ENCODE results near the gene PPP1R14C.

Gene PPP1R14C

DNA sequence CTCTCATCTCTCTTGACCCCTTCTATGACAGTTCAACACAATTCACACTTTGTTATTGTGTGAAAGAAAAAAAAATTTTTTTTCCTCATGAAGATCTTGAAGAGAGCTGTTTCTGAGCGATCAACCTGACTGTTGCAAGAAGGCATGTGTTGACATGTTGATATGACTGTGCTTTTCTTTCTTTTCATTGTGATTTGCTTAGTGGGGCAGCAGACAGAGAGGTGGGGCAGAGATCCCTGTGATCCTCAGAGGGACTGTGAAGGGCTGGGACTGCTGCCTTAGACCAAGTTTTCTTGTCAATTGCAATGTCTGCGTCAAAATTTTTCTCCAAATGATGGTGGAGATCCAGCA lies 155.2 kb downstream of the PPP1R14C start:
- H3K36me3 ChIP-seq (ENCODE audit: control insufficient read depth in 2 of 2, insufficient read depth in 2 of 2, low read length in 2 of 2): no peaks in the 10 kb centered on the region
- H3K4me1 ChIP-seq (ENCODE audit: control insufficient read depth, insufficient read depth, low read length): no peaks in the 10 kb centered on the region
- no peak overlapping the region for H3K27ac ChIP-seq (ENCODE audit: low read length)
- peaks cover 0 to 3% of the 10 kb centered on the region in 2 donors for H3K27me3 ChIP-seq (ENCODE audit: control insufficient read depth in 1 of 2, insufficient read depth in 2 of 2, low read length in 2 of 2)
- no peak overlapping the region for H3K4me3 ChIP-seq (ENCODE audit: low read length in 2 of 2)
- H3K9me3 ChIP-seq (ENCODE audit: control insufficient read depth in 2 of 2, low read length in 2 of 2): peaks cover 10 to 15% of the 10 kb centered on the region in 2 donors
- no peak overlapping the region for H3K9ac ChIP-seq (ENCODE audit: low read length in 2 of 2)

DNA sequence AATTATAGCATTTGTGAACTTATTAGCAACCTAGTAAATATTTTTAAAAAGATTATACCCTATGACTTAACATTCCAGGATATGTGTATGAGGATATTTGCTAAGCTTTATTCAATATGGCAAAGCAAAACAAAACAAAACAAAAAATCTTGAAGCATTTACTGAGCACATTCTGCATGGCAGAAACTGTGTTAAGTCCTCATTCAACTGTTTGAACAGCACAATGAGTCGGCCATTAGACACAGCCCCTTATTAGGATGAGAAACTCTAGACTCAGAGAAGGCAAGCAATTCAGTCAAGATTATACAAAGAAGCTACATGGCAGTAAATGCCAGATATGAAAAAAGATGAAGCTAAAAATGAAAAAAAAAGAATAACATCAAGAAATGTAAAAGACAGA lies 155.8 kb downstream of the PPP1R14C start:
- Histone ChIP-seq H3K9me3 (ENCODE audit: control insufficient read depth in 2 of 2, low read length in 2 of 2) (peaks cover 10 to 15% of the 10 kb centered on the region in 2 donors), H3K36me3 (ENCODE audit: control insufficient read depth in 2 of 2, insufficient read depth in 2 of 2, low read length in 2 of 2) (no peaks in the 10 kb centered on the region), H3K4me3 (ENCODE audit: low read length in 2 of 2) (no peak overlapping the region), H3K27ac (ENCODE audit: low read length) (no peak overlapping the region), H3K4me1 (ENCODE audit: control insufficient read depth, insufficient read depth, low read length) (no peaks in the 10 kb centered on the region), H3K27me3 (ENCODE audit: control insufficient read depth in 1 of 2, insufficient read depth in 2 of 2, low read length in 2 of 2) (peaks cover 0 to 3% of the 10 kb centered on the region in 2 donors), H3K9ac (ENCODE audit: low read length in 2 of 2) (no peak overlapping the region)

All from stomach smooth muscle (tissue), 2 donors.